GM23248 (cell line): ENCODE data around the gene ZMAT5.

Experiments
- EZH2 ChIP-seq: fragments of 200-600 bp; sonication (generic); IDR thresholded peaks from 2 replicates; pipeline ENCODE4 v1.6.1; 2018; ENCODE audit warnings: antibody characterized with exemption, mild to moderate bottlenecking; ENCODE audit not compliant: insufficient read depth, poor library complexity, severe bottlenecking
- EZH2phosphoT487 ChIP-seq: fragments of 200-600 bp; sonication (generic); IDR thresholded peaks from 2 replicates; pipeline ENCODE4 v1.6.1; 2018; ENCODE audit warnings: antibody characterized with exemption, moderate library complexity, mild to moderate bottlenecking, low read depth; ENCODE audit not compliant: insufficient read depth

- TF ChIP-seq EZH2phosphoT487 (no peak), EZH2 (no peak)
Measured at GRCh38 chr22:29704528-29705285, 62.1 kb downstream of the ZMAT5 start.
